HG02678 (cell line): ENCODE results near the gene GRM7.

Experiments
- ATAC-seq: cut with Tn5 transposase; IDR thresholded peaks from one replicate; pipeline ENCODE4 v1.9.1; 2021; ENCODE audit warnings: mild to moderate bottlenecking, moderate library complexity; ENCODE audit not compliant: unreplicated experiment

GRM7 gene

GRCh38 chr3:6965881-6966280 is 105.0 kb downstream of the GRM7 start:
- ATAC-seq, result no peak

GRCh38 chr3:6971933-6972332 is 111.0 kb downstream of the GRM7 start:
- no peak for ATAC-seq

DNA sequence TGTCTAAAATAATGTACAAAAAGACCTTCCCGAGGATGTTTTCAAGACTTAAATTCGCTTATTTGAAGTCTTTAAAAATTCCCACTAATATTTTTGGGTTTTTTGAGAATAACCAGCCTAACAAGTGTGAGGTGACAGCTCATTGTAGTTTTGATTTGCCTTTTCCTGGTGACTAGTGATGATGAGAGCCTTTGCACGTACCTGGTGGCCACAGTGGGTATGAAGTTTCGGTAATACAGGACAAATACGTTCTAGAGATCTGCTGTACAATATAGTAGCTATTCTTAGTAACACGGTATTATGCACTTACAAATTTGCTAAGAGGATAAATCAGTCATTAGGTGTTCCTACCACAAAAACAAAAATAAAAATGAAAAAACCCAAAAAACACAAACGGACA is 124.9 kb downstream of the GRM7 start:
- ATAC-seq, result no peak

- no peak for ATAC-seq
These were observed 128.8 kb downstream of the GRM7 start for GRCh38 chr3:6989608-6990291.

DNA sequence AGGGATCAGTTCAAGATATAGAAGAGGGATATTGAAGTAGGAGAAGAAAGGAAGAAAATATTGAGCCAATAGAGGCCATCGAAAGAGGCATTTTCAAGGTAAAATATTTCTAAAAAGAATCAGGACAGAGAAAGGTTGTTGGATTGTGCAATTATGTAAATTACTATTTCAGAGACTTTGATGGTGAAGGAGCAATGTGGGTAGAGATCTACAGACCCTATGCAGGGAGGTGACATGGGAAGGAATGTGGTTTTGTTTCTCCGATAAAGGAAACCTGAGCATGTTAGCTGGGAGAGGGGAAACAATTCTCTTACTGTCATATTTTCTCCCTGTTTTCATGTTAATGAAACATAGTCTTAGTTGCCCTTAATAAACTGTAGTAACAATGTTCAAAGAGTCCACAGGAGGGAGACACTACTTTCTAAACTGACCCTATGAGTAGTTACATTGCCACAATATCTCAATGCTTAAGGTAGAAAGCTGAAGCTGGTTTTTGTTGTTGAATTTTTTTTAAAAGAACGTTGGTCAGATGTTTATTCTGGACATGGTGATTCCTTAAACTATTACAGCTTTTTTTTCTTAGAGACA is 133.3 kb downstream of the GRM7 start:
- ATAC-seq, result no peak

GRCh38 chr3:7000501-7000900 is 139.6 kb downstream of the GRM7 start:
- ATAC-seq, result no peak

GRCh38 chr3:7001370-7001769 is 140.5 kb downstream of the GRM7 start:
- ATAC-seq, result no peak

- ATAC-seq, result no peak
These were observed 154.9 kb downstream of the GRM7 start for GRCh38 chr3:7015683-7016440.

GRCh38 chr3:7025581-7026300 is 164.8 kb downstream of the GRM7 start:
- ATAC-seq, result no peak

GRCh38 chr3:7029562-7029961 is 168.6 kb downstream of the GRM7 start:
- no peak for ATAC-seq

DNA sequence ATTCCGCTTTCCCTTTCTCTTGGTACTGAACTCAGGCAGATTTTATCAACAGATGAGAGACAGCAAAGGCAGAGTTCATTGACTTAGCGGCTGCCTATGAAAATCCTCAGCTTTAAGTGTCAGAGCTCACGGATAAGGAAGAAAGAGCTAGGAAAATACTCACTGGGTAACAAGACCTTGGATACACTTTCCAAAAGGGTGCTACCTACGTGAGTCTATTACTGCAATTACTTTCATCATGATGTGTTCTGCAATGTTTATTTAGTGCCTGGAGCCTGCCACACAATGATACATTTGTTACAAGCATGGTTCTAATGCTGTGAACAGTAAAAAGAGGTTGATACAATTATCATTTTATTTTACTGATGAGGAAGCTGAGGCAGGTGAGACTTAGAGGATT is 177.5 kb downstream of the GRM7 start:
- ATAC-seq, result no peak

- no peak for ATAC-seq
These were observed 201.8 kb downstream of the GRM7 start for GRCh38 chr3:7062714-7063113.

DNA sequence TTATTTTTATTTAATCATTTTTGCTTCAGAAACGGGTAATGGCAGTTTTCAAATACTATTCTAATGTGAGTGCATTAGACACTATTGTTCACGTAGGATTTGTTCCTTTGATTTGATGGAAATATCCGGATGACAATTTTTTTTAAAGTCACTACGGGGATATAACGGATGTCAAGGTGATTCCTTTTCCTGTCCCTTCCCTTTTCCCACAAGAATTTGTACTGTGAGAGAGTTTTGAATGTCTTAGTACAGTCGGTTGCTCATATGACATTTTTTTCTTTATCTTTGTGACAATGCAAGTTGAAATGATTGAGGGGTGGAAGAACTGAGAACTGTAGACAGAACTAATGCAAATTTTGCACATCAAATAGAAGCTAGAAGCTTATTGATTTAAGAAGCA is 209.5 kb downstream of the GRM7 start:
- no peak for ATAC-seq

DNA sequence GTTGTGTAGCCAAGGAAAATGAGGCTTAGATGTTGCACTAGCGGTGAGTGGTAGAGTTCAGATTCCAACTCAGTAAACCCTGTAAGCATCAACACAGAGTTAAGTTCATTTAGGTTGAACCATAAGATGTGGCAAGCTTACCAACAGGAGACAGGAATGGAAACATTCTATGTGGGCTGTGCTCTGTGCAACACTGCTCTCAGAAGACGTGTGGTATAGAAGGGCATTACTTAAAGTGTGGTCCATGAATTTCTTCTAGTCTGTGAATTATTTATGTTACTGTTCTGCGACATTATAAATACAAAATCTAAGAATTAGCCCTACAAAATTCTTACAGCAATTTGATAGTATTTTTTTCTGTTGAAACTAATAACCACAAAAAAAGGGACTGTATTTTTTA is 213.3 kb downstream of the GRM7 start:
- no peak for ATAC-seq

GRCh38 chr3:7075117-7075516 is 214.2 kb downstream of the GRM7 start:
- ATAC-seq, result no peak

DNA sequence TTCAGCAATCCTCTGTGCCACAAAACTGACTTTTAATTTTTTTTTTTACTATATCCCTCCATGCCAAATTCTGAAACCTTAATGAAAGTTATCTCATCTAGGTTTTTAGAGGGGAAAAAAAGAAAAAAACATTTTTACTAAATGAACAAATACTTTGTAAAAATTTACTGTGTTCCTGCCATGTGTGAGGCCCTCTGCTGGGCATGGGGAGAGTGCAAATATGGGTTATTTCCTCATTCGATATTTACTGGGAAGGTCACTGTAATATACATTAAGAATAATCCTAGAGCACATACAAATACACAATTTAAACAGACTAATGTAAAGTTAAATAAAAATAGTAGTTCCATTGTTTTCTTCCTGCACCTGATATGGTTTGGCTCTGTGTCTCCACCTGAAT is 215.0 kb downstream of the GRM7 start:
- no peak for ATAC-seq

GRCh38 chr3:7082244-7082643 is 221.3 kb downstream of the GRM7 start:
- ATAC-seq, result no peak

DNA sequence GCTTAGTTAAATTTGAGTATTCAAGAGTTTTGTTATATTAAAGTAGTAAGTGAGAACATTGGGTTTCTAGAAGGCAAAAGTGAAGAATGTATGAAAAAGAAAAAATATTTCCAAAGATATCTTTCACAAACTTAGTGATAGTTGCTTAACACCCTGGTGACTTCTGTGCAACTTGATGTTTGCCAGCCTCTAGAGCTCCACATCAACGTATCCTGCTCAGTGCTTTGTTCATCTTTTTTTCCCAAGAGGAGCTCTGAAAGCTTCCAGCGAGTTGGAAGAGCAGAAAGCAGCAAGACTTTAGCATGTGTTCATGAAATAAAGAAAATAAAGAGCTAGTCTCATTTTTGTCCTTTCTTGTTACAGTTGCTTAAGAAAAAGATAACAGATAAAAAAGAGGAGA is 225.5 kb downstream of the GRM7 start:
- no peak for ATAC-seq

DNA sequence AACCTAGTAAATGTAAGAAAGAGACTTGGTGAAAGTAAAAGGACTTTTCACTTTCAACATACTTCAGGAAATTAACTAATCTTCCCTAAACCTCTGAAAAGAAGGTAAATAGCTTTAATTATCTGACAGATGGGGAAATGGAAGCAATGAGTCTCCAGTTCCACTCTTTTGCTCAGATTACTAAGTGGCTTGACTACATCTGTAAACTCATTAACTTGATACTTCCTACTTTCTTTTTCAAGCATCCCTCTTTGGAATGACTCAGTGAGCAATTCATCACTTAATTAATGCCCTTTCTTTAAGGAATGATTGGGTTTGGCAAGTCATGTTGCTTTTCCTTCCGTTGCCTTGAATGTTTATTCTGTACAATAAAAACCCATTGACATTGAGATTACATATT is 234.2 kb downstream of the GRM7 start:
- no peak for ATAC-seq

GRCh38 chr3:7100136-7100535 is 239.2 kb downstream of the GRM7 start:
- no peak for ATAC-seq

- ATAC-seq, result no peak
These were observed 245.7 kb downstream of the GRM7 start for GRCh38 chr3:7106635-7107034.
